Colonic mucosa (tissue), 4 donors: ENCODE data around the gene ATP8B4. TPM values are rescaled to one million over a fixed set of nuclear protein-coding genes. Genes with fewer than 3 reads are reported as not detected.
"Not testable (repeated sequence)": the region's sequence is repeated elsewhere in the genome, so short reads cannot be mapped to it uniquely, and the experiment has no call there.

Experiments
- DNase-seq: peaks from one replicate; pipeline ENCODE4 v3.0.0-alpha.2; 2020
- H3K27ac ChIP-seq: fragments of 200-600 bp; one replicate; pipeline ENCODE4 v1.8.0; 2021
- H3K27me3 ChIP-seq: fragments of 200-600 bp; one replicate; pipeline ENCODE4 v1.8.0; 2021
- H3K36me3 ChIP-seq: fragments of 200-600 bp; one replicate; pipeline ENCODE4 v1.8.0; 2021
- H3K4me1 ChIP-seq: fragments of 200-600 bp; one replicate; pipeline ENCODE4 v1.8.0; 2021; ENCODE audit warnings: mild to moderate bottlenecking
- H3K4me3 ChIP-seq: fragments of 200-600 bp; one replicate; pipeline ENCODE4 v1.8.0; 2021
- H3K9ac ChIP-seq, 2 donors: one replicate each; pipeline ENCODE4 v1.7.0; 2013; ENCODE audit warnings: control low read depth in 2 of 2, low read depth in 2 of 2, low read length in 2 of 2
- H3K9me3 ChIP-seq: fragments of 200-600 bp; one replicate; pipeline ENCODE4 v1.8.0; 2021
- intact Hi-C: fragments of 100-400 bp; cut with DNase I; formaldehyde crosslinking; loops from one replicate; pipeline ENCODE4 v1.14.1; 2022
- total RNA-seq, 2 donors: library from RNA; stranded (reverse); fragmentation: NEBNext Ultra II Directional in 1 of 2; extraction: Animal tissue kit (Norgen Biotek cat#: 25700) in 1 of 2; gene quantifications; one replicate each; pipeline ENCODE4 v1.2.1, GENCODE V29; 2021
- TF ChIP-seq, protein P1 (sequence below): fragments of 200-600 bp; IDR thresholded peaks from one replicate; pipeline ENCODE4 v1.8.0; 2022; ENCODE audit warnings: antibody characterized with exemption, mild to moderate bottlenecking
- donor health status: healthy.
- donor health status: DM: no; HTN: no; CAD: no.
- donor health status: DM: no; HTN: no; CAD: no.

The ATP8B4 gene
- total RNA-seq, 2 donors from 2014 or later, result 2.7 to 3.0 TPM

DNA sequence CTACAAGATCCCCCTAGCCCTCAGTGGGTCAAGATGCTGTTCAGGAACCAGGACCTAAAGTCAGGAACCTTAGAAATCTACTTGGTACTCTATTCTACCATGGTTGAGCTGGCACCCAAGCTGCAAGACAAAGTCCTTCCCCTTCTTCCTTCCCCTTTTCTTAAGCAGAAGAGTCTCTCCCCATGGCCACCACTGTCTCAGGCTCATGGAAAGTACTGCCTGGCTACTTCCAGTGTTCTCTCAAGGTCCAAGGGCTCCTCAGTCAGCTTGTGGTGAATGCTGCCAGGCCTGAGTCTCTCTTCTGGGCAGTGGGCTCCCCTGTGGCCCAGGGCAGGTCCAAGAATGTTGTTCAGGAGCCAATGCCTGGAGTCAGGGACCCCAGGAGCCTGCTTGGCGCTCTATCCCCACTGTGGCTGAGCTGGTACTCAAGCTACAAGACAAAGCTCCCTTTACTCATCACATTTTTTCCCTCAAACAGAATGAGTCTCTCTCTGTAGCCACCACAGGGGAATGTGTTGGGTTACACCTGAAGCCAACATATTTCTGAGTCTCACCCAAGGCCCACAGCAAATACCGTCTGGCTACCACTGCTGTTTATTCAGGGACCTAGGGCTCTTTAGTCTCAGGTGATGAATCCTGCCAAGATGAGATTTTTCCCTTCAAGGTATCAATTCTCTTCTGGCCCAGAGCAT, 44.8 kb upstream of the ATP8B4 start:
- H3K36me3 ChIP-seq, result no peaks in the 10 kb centered on the region

DNA sequence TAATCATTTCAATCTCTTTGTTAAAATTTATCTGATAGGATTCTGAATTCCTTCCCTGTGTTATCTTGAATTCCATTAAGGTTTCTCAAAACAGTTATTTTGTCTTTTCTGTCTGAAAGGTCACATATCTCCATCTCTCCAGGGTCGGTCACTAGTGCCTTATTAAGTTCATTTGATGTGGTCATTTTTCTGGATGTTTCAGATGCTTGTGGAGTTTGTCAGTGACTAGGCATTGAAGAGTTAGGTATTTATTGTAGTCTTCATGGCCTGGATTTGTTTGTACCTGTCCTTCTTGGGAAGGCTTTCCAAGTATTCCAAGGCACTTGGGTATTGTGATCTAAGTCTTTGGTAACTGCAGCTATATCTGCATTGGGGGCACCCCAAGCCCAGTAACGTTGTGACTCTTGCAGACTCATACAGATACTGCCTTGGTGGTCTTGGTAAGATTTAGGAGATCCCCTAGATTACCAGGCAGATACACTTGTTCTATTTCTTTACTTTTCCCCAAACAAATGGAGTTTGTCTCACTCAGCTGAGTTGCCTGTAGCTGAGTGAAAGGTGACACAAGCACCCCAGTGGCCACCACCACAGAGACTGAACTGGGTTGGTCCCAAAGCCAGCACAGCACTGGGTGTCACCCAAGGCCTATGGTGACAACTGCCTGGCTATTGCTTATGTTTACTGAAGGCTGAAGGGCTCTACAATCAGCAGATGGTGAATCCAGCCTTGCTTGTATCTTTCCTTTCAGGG, 44.1 kb upstream of the ATP8B4 start:
- Histone ChIP-seq H3K9me3 (no peaks in the 10 kb centered on the region), H3K27ac (no peak overlapping the region), H3K27me3 (no peaks in the 10 kb centered on the region), H3K9ac (no peak overlapping the region), H3K36me3 (no peaks in the 10 kb centered on the region), H3K4me3 (no peak overlapping the region), H3K4me1 (no peaks in the 10 kb centered on the region)
- TF ChIP-seq, protein P1, sequence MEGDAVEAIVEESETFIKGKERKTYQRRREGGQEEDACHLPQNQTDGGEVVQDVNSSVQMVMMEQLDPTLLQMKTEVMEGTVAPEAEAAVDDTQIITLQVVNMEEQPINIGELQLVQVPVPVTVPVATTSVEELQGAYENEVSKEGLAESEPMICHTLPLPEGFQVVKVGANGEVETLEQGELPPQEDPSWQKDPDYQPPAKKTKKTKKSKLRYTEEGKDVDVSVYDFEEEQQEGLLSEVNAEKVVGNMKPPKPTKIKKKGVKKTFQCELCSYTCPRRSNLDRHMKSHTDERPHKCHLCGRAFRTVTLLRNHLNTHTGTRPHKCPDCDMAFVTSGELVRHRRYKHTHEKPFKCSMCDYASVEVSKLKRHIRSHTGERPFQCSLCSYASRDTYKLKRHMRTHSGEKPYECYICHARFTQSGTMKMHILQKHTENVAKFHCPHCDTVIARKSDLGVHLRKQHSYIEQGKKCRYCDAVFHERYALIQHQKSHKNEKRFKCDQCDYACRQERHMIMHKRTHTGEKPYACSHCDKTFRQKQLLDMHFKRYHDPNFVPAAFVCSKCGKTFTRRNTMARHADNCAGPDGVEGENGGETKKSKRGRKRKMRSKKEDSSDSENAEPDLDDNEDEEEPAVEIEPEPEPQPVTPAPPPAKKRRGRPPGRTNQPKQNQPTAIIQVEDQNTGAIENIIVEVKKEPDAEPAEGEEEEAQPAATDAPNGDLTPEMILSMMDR, result no peak
- no peak for DNase-seq
- intact Hi-C loops, result no loop called here

More for the DNA sequence above, 44.8 kb upstream of the ATP8B4 start:
- H3K9ac ChIP-seq, result no peak overlapping the region
- H3K27me3 ChIP-seq, result no peaks in the 10 kb centered on the region
- H3K4me3 ChIP-seq, result no peak overlapping the region
- TF ChIP-seq, protein P1, result no peak
- no peaks in the 10 kb centered on the region for H3K9me3 ChIP-seq
- intact Hi-C loops, result no loop called here
- no peak overlapping the region for H3K27ac ChIP-seq
- H3K4me1 ChIP-seq, result no peaks in the 10 kb centered on the region
- DNase-seq, result no peak

DNA sequence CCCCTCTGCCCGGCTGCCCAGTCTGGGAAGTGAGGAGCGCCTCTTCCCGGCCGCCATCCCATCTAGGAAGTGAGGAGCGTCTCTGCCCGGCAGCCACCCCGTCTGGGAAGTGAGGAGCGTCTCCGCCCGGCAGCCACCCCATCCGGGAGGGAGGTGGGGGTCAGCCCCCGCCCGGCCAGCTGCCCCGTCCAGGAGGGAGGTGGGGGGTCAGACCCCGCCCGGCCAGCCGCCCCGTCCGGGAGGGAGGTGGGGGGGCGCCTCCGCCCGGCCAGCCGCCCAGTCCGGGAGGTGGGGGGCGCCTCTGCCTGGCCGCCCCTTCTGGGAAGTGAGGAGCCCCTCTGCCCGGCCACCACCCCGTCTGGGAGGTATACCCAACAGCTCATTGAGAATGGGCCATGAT, 39.2 kb upstream of the ATP8B4 start:
- H3K9me3 ChIP-seq, H3K9ac ChIP-seq, H3K36me3 ChIP-seq, intact Hi-C loops, H3K4me1 ChIP-seq, H3K27me3 ChIP-seq, H3K4me3 ChIP-seq, DNase-seq, H3K27ac ChIP-seq: not testable (repeated sequence)

DNA sequence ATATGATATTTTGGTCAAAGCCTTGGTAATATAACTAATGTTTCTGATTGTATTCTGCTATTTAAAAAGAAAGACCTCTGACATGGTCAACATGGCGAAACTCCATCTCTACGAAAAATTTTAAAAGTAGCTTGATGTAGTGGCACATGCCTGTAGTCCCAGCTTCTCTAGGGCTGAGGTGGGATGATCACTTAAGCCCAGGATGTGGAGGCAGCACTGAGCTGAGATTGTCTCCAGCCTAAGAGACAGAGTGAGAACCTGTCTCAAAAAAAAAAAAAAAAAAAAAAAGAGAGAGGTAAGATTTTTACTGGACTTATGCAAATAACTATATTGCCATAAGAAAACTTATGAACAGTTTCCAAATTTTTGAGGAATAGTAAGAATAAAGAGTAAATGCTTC, 32.4 kb upstream of the ATP8B4 start:
- intact Hi-C loops, result no loop called here
- Histone ChIP-seq H3K36me3 (no peaks in the 10 kb centered on the region), H3K27ac (no peak overlapping the region), H3K4me3 (no peak overlapping the region), H3K9me3 (no peaks in the 10 kb centered on the region), H3K9ac (no peak overlapping the region), H3K27me3 (no peaks in the 10 kb centered on the region), H3K4me1 (no peaks in the 10 kb centered on the region)
- no peak for DNase-seq
- TF ChIP-seq, protein P1, result no peak

DNA sequence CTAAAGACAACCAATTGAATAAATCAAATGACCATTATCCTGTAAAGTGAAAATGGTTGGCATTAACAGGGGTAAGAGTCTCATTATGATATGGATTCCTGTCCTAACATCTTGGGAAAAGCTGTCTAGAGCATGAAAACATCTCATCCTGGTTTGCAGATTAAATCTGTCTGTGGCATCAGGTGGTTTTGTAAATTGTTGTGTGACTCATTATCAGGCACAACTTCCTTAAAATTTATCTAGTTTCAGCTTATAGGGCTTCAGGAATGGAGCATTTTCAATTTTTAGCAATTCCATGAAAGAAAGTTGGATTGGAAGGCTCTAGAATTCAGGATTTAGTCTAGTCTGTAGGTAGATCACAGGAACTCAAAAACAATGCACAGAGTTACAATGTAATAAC, 31.8 kb upstream of the ATP8B4 start:
- Histone ChIP-seq H3K9ac (no peak overlapping the region), H3K27ac (no peak overlapping the region), H3K36me3 (no peaks in the 10 kb centered on the region), H3K4me3 (no peak overlapping the region), H3K9me3 (no peaks in the 10 kb centered on the region), H3K27me3 (no peaks in the 10 kb centered on the region), H3K4me1 (no peaks in the 10 kb centered on the region)
- TF ChIP-seq, protein P1, result no peak
- DNase-seq, result no peak
- intact Hi-C loops, result no loop called here

DNA sequence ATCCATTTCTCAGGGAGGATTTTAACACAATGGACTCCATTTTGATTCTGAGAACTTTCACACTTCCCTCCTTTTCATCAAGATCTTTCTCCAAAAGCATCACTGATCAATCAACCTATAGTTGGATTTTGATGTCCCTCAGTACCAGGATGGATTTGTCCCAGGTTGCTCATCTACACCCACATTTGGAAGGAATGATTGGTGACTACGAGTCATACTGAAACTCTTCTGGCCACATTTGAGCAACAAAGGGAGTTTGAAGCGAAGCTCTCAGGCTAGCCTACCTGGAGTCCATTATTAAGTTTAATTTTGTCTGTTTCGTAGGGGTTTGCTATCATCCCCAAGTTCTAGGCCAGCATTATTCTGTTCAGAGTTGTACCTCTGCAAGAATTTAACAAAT, 31.3 kb upstream of the ATP8B4 start:
- intact Hi-C loops, result no loop called here
- no peaks in the 10 kb centered on the region for H3K9me3 ChIP-seq
- no peaks in the 10 kb centered on the region for H3K36me3 ChIP-seq
- H3K4me3 ChIP-seq, result no peak overlapping the region
- no peaks in the 10 kb centered on the region for H3K4me1 ChIP-seq
- TF ChIP-seq, protein P1, result no peak
- DNase-seq, result no peak
- no peaks in the 10 kb centered on the region for H3K27me3 ChIP-seq
- no peak overlapping the region for H3K27ac ChIP-seq
- H3K9ac ChIP-seq, result no peak overlapping the region
